Measurements from ENCODE around the gene SEC23B. TPM values are rescaled to one million over a fixed set of nuclear protein-coding genes. Genes with fewer than 3 reads are reported as not detected.

SEC23B gene
- total and polyA plus RNA-seq, 2 of the 8 experiments (the other 6 are each of a cell fraction or from before 2014, with no cell fraction given), result 53.3 to 62.8 TPM

DNA sequence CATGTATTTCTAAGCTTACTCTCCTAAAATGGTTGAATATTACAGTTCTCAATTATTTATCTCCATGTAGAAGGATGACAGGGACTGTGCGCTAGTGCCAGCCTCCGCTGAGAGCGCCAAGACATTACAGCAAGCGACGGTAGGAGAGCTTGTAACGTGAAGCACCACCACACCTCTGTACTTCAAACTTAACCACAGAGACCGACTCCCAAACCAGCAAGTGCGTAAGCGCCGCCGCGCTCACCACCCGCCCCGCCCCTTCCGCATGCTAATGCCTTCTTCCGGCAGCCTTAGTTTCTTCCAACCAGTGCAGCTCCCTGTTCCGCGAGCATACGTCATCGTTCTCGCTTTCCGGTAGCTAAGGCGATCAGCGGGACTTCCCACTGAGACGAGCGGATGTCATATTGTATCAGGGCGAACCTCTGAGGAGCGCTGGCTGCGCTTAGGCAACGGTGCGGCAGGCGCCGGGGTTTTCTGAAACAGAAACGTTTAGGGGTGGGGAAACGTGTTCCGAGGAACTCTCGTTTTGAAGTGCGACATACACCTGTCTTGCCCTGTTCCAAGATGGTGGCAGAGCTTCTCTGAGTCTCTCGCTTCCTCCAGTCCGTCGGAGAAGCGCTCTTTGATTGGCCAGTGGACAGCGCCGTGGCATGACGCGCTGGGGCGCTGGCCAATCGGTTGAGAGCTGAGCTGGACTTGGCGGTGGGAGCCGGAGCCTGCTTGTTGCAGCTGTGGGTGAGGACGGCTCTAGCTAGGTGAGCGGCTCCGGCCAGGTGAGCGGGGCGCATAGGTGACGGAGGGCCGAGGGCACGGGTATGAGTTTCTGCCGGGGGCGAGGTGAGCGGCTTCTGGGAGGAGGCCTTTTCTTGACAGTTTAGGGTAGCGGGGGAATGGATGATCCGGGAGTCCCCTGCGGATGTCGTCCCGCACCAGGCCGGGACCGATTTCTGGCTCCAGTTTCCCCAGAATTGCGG lies at the start of gene SEC23B (continued):
- TF ChIP-seq, protein P1, sequence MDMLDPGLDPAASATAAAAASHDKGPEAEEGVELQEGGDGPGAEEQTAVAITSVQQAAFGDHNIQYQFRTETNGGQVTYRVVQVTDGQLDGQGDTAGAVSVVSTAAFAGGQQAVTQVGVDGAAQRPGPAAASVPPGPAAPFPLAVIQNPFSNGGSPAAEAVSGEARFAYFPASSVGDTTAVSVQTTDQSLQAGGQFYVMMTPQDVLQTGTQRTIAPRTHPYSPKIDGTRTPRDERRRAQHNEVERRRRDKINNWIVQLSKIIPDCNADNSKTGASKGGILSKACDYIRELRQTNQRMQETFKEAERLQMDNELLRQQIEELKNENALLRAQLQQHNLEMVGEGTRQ (IDR thresholded peaks at IDR 0.05; ENCODE audit: low read length), result no peak
- TF ChIP-seq KDM1A (IDR thresholded peaks at IDR 0.05; ENCODE audit: borderline replicate concordance, low read length), result no peak
- TF ChIP-seq, protein P2, sequence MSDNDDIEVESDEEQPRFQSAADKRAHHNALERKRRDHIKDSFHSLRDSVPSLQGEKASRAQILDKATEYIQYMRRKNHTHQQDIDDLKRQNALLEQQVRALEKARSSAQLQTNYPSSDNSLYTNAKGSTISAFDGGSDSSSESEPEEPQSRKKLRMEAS (IDR thresholded peaks at IDR 0.05), result peak; percentile 53
- no peak for TF ChIP-seq RAD21 (IDR thresholded peaks at IDR 0.05 in 1 of 2, conservative IDR thresholded peaks at IDR 0.05 in 1 of 2; ENCODE audit: low read depth in 2 of 2, low read length in 2 of 2)
- TF ChIP-seq JUND (IDR thresholded peaks at IDR 0.05; ENCODE audit: low read length), result peak; percentile 80; the same call in 1 of the 2 replicates
- peak; percentile 72; the same call in 1 of the 2 replicates for TF ChIP-seq SP4 (IDR thresholded peaks at IDR 0.05; ENCODE audit: low read length)
- no peak; the same call in 1 of the 2 replicates for TF ChIP-seq KDM5A (IDR thresholded peaks at IDR 0.05; ENCODE audit: low read length)
- TF ChIP-seq TBP (IDR thresholded peaks at IDR 0.05; ENCODE audit: low read depth, low read length), result peak; percentile 79
- 0 out of 2 replicates have a peak, but pooled peaks have one; percentile 10 for TF ChIP-seq NRF1 (IDR thresholded peaks at IDR 0.05; ENCODE audit: low read depth, low read length)
- TF ChIP-seq POLR2AphosphoS5 (IDR thresholded peaks at IDR 0.05; ENCODE audit: low read depth, low read length), result peak; percentile 91
- no peak for TF ChIP-seq EGR1 (IDR thresholded peaks at IDR 0.05; ENCODE audit: borderline replicate concordance, low read depth, low read length)
- TF ChIP-seq BACH1 (IDR thresholded peaks at IDR 0.05; ENCODE audit: low read length), result no peak
- no peak for TF ChIP-seq POU5F1 (IDR thresholded peaks at IDR 0.05; ENCODE audit: low read depth, low read length)
- TF ChIP-seq TEAD4 (IDR thresholded peaks at IDR 0.05; ENCODE audit: low read depth, low read length), result no peak
- no peak for TF ChIP-seq SIX5 (IDR thresholded peaks at IDR 0.05; ENCODE audit: low read depth, low read length)
- TF ChIP-seq ASH2L (IDR thresholded peaks at IDR 0.05; ENCODE audit: low read length), result peak; percentile 78
- TF ChIP-seq HDAC2 (IDR thresholded peaks at IDR 0.05; ENCODE audit: borderline replicate concordance in 1 of 2, low read depth in 2 of 2, low read length in 2 of 2), result peak in 1 of 2 experiments; percentile 68; a peak in 1 of 4 replicates
- no peak for TF ChIP-seq RBBP5 (IDR thresholded peaks at IDR 0.05; ENCODE audit: borderline replicate concordance, low read depth, low read length)
- TF ChIP-seq SUZ12 (IDR thresholded peaks at IDR 0.05; ENCODE audit: low read length), result no peak
- no peak for TF ChIP-seq CBX5 (IDR thresholded peaks at IDR 0.05; ENCODE audit: low read depth, low read length)
- TF ChIP-seq SP1 (IDR thresholded peaks at IDR 0.05; ENCODE audit: low read depth, low read length), result peak; percentile 62; the same call in 1 of the 2 replicates
- TF ChIP-seq GTF2F1 (IDR thresholded peaks at IDR 0.05; ENCODE audit: borderline replicate concordance, low read depth, low read length), result peak; percentile 81; the same call in 1 of the 2 replicates

Measured in H1 (cell line).